Stimulated activated CD4-positive, alpha-beta T cell treated with anti-CD3 and anti-CD28 coated beads, TNF-alpha, amount 100 ng/mL, for 48 hours (primary cell): ENCODE results near the gene SERTAD3.
"Not testable (repeated sequence)": the region's sequence is repeated elsewhere in the genome, so short reads cannot be mapped to it uniquely, and the experiment has no call there.

Experiments
- DNase-seq, 3 donors: peaks; one replicate each; pipeline ENCODE4 v3.0.0-alpha.2; 2020; ENCODE audit warnings: low read depth in 3 of 3

The SERTAD3 gene, protein sequence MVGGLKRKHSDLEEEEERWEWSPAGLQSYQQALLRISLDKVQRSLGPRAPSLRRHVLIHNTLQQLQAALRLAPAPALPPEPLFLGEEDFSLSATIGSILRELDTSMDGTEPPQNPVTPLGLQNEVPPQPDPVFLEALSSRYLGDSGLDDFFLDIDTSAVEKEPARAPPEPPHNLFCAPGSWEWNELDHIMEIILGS

DNA sequence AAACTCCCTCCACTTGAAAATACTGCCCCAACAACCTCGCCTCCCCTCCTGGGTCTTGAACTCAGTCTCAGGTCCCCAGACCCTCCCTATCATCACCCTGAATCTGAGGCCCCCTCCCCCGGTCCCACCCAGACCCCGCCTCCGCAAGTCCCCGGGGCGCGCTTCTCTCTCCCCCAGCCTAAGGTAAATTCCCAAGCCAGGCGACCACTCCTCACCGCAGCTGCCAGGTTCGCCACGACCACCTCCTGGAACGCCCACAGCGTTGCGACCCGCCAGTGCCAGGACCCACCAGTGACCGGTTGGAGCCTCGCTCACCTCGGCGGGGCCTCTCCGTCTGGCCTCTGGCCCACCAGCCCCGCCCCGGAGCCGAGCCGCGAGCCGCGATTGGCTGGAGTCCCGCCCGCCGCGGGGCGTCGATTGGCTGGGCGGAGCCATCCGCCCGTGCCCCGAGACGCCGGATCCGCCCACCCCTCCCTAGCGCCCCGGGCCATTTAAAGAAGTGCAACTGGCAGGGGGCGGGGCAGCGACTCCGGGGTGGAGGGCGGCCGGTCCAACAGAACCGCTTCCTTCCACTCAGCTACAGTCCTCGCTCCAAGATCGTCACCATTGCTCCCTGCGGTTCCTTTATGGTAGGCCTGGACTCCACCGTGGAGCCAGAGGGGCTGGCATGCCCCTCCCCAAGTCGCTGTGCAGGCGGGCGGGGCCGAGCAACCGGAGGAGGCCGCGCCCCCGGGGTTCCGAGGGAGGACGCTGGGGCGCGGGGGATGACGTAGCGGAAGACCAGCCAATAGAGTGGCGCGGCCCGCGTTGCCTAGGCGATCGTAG, at the start of gene SERTAD3:
TSS of gene SERTAD3 (minus strand) at position 336 of the 825 bp plus-strand sequence. CDS start 2,255 bp downstream, outside the sequence.
- DNase-seq: peak; percentile 93 to 97 (median 95)

DNA sequence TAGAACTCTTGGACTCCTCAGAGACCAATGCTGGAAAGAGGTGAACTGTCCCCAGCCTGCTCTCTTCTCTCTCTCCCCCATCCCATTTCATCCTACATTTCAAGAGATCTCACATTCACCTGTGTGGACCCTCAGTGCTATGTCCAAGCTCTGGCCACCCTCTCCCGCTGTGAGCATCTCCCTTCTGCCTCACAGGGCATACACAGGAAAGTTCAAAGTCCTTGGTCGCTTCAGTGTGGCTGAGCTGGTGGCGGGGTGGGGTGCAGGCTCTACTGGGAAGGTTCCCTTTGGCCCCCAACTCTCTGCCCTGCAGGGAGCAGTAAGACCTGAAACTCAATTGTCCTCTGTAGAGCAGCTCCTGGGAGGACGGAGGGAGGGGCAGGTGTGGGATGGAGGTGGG, 49.6 kb upstream of the SERTAD3 start:
- DNase-seq: no peak

DNA sequence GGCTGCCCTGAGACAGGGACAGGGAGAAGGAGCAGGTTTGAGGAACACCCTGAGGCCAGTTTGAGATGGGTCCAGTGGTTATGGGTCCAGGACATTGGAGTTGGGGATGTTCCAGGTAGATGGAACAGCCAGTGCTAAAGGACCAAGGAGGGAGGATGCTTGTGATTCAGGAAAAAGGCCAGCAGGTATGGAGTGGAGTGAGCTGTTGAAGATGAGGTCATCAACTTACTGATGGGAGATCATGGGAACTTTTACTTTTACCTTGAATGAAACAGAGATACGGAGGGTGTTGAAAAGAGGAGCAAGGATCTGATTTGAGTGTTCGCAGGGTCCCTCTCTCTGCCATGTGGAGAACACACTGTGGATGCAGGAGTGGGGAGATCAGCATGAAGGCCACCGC, 48.1 kb upstream of the SERTAD3 start:
- no peak for DNase-seq

DNA sequence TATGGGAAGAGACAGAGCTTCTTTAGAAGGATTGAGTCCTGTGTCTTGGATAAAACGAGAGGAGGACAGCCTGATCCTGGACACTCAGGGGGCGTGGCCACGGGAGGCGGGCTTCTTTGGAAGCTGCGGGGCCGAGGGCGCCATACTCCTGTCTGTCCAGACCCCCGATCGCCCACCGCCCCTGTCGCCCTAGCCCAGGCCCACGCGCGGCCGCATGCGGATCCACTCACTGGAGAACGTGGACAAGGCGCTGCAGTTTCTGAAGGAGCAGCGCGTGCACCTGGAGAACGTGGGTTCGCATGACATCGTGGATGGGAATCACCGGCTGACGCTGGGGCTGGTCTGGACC, 45.7 kb upstream of the SERTAD3 start:
- no peak for DNase-seq

DNA sequence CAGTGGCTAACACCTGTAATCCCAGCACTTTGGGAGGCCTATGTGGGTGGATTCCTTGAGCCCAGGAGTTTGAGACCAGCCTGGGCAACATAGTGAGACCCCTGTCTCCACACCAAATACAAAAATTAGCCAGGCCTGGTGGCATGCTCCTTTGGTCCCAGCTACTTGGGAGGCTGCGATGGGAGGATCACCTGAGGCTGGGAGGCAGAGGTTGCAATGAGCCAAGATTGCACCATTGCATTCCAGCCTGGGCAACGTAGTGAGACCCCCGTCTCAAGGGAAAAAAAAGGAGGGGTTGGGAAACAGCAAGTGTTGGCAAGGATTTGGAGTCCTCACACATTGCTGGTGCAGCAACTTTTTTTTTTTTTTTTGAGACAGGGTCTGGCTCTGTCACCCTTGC, 41.9 kb upstream of the SERTAD3 start:
- no peak for DNase-seq

DNA sequence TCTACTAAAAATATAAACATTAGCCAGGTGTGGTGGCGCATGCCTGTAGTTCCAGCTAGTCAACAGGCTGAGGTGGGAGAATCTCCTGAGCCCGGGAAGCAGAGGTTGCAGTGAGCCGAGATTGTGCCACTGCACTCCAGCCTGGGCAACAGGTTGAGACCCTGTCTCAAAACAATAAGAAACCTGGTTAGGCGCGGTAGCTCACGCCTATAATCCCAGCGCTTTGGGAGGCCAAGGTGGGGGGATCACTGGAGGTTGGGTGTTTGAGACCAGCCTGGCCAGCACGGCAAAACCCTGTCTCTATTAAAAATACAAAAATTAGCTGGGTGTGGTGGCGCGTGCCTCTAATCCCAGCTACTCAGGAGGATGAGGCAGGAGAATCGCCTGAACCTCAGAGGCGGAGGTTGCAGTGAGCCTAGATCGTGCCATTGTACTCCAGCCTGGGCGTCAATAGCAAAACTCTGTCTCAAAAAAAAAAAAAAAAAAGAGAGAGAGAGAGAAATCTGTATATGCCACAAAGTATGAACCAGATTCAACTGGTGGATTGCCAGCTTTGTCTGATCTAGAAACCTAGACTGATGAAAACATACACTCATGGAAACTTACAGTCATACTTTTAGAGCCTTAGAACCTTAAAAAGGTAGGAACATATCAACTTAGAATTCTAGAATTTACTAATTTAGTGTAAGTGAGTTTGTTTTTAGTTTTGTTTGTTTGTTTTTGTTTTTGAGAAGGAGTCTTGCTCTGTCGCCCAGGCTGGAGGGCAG, 31.9 kb upstream of the SERTAD3 start:
- DNase-seq: not testable (repeated sequence)

DNA sequence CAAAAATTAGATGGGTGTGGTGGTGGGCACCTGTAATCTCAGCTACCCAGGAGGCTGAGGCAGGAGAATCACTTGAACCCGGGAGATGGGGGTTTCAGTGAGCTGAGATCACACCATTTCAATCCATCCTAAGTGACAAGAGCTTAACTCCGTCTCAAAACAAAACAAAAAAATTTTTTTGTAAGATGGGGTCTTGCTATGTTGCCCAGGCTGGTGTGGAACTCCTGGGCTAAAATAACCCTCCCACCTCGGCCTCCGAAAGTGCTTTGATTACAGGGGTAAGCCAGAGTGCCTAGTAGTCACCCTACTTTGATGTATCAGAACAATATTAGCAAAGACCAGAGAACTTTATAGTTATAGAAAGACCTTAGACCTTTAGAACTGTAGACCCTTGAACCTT, 30.6 kb upstream of the SERTAD3 start:
- DNase-seq: no peak

DNA sequence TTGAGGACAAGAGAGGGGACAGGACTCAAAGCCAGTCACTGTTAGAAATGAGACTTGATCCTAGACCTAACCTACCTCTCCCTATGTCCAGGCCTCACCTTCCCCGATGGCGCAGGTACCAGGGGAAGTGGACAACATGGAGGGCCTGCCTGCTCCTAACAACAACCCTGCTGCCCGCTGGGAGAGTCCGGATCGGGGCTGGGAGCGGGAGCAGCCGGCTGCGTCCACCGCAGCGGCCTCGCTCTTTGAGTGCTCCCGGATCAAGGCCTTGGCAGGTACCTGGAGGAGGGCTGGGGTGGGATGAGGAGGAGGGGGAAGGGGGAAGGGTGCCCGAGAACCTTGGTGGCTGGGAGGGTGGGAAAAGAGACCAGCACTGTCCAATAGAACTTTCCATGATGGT, 28.4 kb upstream of the SERTAD3 start:
- DNase-seq: no peak

DNA sequence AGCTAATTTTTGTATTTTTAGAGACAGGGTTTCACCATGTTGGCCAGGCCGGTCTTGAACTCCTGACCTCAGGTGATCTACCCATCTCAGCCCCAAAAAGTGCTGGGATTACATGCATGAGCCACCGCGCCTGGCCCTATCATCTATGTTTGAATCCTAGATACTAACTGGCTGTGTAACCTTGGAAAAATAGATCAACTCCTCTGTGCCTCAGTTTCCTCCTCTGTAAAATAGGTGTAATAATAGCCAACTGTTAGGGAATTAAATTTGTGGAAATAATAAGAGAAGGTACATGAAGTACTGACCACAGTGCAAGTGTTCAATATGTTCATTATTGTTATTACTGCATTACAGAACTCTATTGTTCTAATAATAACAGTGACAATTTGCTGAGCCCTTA, 27.0 kb upstream of the SERTAD3 start:
- DNase-seq: no peak

DNA sequence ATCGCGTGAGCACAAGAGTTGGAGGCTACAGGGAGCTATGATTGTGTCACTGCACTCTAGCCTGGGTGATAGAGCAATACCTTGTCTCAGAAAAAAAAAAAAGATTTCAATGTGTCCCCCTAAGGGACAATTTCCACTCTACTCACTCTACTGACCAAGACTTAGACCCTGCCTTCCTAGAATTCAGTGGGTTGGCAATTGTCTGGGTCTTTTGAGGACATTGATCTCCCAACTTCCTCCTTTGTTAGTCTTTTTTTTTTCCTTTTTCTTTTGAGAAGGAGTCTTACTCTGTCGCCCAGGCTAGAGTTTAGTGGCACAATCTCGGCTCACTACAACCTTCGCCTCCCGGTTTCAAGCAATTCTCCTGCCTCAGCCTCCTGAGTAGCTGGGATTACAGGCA, 24.9 kb upstream of the SERTAD3 start:
- DNase-seq: no peak

DNA sequence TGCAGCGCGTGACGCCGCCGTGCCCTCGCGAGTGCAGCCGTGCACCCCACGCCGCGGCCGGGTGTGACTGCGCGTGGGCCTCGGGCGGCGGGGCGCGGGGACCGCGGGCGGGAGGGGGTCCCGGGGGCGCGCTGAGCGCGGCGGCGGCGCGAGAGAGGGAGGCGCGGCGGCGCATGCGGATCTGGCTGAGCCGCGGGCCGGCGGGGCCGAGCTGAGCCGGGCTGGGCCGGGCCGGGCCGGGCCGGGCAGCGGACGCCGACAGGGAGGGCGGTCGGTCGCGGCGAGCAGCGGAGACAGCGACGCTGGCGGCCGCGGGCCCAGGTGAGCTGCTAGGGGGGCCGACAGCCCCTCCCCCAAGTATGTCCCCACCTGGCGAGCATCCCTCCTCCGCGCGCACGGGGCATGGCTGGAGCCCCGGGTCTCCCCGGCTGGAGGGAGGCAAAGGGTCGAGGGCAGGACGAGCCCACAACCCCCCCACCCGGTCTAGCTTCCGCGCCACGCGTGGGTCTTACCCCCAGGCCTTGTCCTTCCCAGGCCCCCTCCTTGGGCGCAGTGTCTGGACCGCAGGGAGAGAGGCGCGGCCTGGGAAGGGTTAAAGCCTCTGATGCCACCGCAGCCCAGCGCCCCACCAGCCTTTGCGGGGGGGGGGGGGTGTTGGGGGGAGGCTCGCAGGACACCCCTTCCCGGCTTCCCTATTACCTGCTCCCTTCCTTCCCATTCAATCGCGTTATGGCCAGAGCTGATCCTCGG, 23.0 kb upstream of the SERTAD3 start, which contains the start of gene SPTBN4:
TSS of gene SPTBN4 (plus strand) at position 17 of the 750 bp plus-strand sequence. CDS start 5,621 bp downstream, outside the sequence.
- no peak for DNase-seq

DNA sequence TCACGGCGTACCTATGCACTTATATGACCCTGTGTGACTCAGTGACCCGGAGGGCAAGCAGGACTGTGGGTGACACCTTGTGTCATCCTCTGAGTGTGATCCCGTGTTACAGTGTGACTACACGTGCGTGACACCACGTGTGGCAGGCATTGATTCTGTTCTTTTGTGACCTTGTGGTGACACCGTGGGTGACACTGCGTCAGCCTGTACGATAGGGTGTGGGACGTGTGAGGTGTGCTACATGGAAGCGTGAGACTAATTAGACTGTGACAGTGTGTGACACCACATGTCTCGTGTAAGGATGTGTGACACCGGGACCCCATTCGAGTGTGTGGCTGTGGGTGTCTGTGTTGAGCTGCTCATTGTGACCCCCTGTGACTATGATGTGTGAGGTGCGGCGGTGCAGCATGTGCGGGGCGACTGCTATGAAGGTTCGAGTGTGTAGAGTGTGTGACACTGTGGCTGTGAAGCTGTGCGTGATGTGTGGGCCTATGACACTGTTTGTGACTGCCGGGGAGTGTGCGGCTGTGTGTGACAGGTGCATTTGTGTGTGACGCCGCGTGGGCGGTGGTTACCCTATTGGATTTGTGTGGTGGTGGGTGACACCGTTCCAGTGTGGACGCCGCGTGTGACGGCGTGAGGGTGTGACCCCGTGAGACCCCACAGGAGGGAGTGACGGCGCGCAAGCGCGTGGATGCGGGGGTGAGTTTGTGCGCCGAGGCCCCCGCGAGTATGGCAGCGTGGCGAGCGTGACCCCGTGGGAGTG, 22.3 kb upstream of the SERTAD3 start:
- DNase-seq: peak in 2 of 3 donors; percentile 35 to 79

DNA sequence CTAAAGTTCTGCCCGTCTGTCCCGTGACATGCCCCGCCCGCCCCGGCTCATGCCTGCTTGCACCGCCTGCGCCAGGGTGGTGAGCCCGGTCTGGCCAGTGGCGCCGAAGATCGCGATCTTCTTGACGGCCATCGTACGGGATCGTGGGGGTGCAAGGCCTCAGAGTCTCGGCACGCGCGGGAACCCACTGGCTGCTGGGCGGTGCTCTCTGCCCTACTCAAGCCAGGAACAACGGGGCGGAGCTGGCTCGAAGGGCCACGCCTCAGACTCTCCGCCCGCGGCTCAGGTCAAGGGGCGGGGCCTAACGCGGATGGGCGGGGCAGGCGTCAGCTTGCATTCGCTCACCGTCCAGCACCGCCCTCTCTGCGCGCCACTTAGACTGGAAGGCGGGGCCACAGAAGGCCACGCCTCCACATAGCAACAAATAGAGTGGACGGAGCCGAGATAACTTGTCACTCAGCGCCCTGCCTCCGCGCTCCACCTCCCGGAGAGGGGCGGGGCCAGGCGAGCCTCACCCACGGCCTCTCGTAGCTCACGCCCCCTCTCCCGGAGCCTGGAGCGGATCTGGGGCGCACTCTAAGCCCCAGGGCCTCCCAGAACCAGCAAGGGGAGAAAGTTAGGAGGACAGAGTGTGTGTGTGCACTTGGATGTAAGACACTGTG, 21.6 kb upstream of the SERTAD3 start, which contains the start of gene BLVRB:
TSS of gene BLVRB (minus strand) at position 189 of the 662 bp plus-strand sequence. CDS start at position 132, 57 bp downstream.
- DNase-seq: peak; percentile 98 to 100 (median 99)

DNA sequence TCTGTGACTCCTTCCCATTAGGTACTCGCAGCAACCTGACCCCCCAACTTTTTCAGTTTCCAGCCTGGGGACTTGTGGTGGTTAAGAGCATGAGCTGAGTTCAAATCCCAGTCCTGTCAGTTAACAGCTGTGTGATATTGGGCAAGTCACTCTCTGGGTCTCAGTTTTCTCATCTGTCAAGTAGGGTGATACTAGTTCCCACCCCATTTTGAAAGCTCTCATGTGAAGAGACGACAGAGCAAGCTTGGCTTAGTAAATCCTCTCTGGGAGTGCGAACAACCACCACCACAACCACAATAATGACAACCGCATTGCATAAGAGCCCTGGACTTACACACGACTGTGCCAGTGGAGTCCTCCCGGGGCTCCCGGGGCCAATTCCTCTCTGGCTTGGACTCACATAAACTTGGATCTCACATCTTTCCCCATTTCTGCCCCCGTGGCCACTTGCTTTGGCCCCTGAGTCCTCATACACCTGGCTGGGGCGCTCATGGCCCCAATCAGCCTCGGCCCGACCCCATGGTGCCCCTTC, 21.0 kb upstream of the SERTAD3 start:
- DNase-seq: peak in 1 of 3 donors; percentile 29

DNA sequence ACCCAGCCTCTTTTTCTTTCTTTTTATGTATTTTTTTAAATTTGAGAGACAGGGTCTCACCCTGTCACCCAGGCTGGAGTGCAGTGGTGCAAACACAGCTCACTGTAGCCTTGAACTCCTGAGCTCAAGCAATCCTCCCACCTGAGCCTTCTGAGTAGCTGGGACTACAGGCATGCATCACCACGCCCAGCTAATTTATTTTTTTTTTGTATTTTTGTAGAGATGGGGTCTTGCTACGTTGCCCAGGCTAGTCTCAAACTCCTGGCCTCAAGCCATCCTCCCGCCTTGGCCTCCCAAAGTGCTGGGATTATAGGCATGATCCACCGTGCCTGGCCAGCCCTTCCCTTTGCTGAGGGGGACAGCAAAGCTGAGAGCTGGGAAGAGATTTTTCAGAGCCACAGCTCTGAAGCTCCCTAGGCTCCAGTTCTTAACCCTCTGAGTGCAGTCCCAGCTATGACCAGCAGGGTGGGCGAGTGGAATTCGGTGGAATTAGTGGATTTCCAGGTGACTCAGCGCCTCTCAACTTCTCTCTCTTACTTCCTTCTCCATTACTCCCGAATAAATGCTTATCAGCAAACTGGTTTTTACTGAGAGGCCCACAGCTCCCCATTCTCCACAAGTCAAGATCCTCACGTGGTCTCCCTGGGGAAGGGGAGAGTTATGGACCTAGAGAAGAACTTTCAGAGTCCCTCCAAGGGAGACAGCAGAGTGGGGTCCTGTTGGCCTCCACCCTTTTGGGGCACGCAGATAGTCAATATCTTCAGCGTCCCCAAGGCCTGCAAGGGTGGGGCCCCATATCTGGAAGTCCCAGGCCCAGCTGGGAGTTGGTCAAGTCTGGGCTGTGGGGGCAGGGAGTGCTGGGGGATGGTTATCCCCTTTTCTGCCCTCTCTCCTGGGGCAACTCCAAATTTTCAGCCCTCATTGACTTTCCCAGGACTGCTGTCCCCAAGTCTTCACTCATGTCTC, 20.2 kb upstream of the SERTAD3 start:
- peak in 2 of 3 donors; percentile 66 to 69 for DNase-seq

DNA sequence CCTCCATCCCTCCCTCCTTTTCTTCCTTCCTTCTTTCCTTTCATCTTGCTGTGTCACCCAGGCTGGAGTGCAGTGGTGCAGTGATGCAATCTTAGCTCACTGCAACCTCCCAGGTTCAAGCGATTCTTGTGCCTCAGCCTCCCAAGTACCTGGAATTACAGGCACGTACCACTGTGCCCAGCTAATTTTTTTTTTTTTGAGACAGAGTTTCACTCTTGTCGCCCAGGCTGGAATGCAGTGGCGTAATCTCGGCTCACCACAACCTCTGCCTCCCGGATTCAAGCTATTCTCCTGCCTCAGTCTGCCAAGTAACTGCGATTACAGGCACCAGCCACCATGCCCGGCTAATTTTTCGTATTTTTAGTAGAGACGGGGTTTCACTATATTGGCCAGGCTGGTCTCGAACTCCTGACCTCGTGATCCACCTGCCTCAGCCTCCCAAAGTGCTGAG, 19.5 kb upstream of the SERTAD3 start:
- not testable (repeated sequence) for DNase-seq

DNA sequence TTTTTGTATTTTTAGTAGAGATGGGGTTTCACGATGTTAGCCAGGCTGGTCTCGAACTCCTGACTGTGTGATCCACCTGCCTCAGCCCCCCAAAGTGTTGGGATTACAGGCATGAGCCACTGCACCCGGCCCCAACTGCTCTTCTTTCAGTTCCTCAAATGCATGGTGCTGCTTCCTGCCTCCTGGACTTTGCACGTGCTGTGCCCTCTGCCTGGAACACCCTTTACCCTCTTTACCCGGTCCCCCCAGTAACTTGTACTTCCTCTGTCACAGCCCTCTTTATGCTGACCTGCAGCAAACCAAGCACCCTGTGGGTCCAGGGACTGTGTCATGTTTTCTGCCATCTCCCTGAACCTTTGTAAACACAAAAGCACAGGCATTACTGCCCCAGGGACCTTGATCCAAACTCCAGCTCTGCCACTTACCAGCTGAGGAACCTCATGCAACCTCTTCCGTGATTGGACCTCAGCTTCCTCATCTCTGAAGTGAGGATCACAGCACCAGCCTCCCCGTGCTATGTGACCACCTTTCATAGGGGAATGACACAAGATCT, 17.6 kb upstream of the SERTAD3 start:
- DNase-seq: no peak

DNA sequence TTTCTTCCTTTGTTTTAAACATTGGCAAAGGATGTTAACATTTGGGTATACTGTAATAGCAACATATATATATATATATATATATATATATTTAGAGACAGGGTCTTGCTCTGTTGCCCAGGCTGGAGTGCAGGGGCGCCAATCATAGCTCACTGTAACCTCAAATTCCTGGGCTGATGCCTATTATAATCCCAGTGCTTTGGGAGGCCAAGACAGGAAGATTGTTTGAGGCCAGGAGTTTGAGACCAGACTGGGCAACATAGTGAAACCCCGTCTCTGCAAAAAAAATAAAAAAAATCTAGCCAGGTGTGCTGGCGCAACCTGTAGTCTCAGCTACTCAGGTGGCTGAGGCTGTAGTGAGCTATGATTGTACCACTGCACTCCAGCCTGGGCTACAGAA, 16.1 kb upstream of the SERTAD3 start:
- no peak for DNase-seq
